HCT116 (cell line): Measurements from ENCODE around the gene HIVEP3.

Experiments
- ATF3 ChIP-seq: IDR thresholded peaks from 2 replicates; pipeline ENCODE4 v1.6.1; 2012
- CTCF ChIP-seq, 3 experiments: fragments of 200-600 bp in 1 of 3; sonication (generic) in 1 of 3; IDR thresholded peaks in 2 of 3; conservative IDR thresholded peaks in 1 of 3; 2 replicates each; pipeline ENCODE4 v1.5.1; 2012 to 2017; ENCODE audit warnings: low read depth in 2 of 3, low read length in 2 of 3, antibody characterized with exemption in 1 of 3, borderline replicate concordance in 1 of 3, control low read depth in 1 of 3, mild to moderate bottlenecking in 1 of 3, mixed read lengths in 1 of 3, mixed run types in 1 of 3, moderate library complexity in 1 of 3; ENCODE audit not compliant: insufficient read depth in 1 of 3
- EGR1 ChIP-seq: IDR thresholded peaks from 2 replicates; pipeline ENCODE4 v1.6.1; 2012; ENCODE audit warnings: low read depth
- EZH2 ChIP-seq: fragments of 200-600 bp; sonication (generic); IDR thresholded peaks from 2 replicates; pipeline ENCODE4 v1.6.1; 2017; ENCODE audit warnings: antibody characterized with exemption, mixed run types
- EZH2phosphoT487 ChIP-seq: fragments of 200-600 bp; IDR thresholded peaks from 2 replicates; pipeline ENCODE4 v1.6.1; 2018; ENCODE audit warnings: antibody characterized with exemption, borderline replicate concordance
- FOSL1 ChIP-seq: IDR thresholded peaks from 2 replicates; pipeline ENCODE4 v1.6.1; 2012; ENCODE audit warnings: low read depth
- JUND ChIP-seq: IDR thresholded peaks from 2 replicates; pipeline ENCODE4 v1.6.1; 2012
- POLR2A ChIP-seq: IDR thresholded peaks from 2 replicates; pipeline ENCODE4 v1.7.0; 2011; ENCODE audit warnings: borderline replicate concordance; ENCODE audit not compliant: insufficient read depth, insufficient read length; ENCODE audit errors: extremely low read depth
- POLR2AphosphoS5 ChIP-seq: IDR thresholded peaks from 2 replicates; pipeline ENCODE4 v1.6.1; 2011; ENCODE audit warnings: mild to moderate bottlenecking, low read depth, low read length, moderate library complexity
- RAD21 ChIP-seq: IDR thresholded peaks from 2 replicates; pipeline ENCODE4 v1.6.1; 2012; ENCODE audit warnings: low read depth, mild to moderate bottlenecking
- REST ChIP-seq: IDR thresholded peaks from 2 replicates; pipeline ENCODE4 v1.6.1; 2012; ENCODE audit warnings: low read depth
- YY1 ChIP-seq: IDR thresholded peaks from 2 replicates; pipeline ENCODE4 v1.6.1; 2011; ENCODE audit warnings: low read length, low read depth, moderate library complexity, mild to moderate bottlenecking; ENCODE audit not compliant: insufficient replicate concordance; ENCODE audit errors: extremely low read depth
- ZFX ChIP-seq: fragments of 450-650 bp; IDR thresholded peaks from 2 replicates; pipeline ENCODE4 v1.6.1; 2017
- ZNF274 ChIP-seq: fragments of 200-500 bp; sonication (Bioruptor generic); IDR thresholded peaks from 2 replicates; pipeline ENCODE4 v1.6.1; 2014; ENCODE audit warnings: mild to moderate bottlenecking, low read depth, low read length, inconsistent platforms

GRCh38 chr1:41526956-41527561, 391.7 kb downstream of the HIVEP3 start:
- TF ChIP-seq CTCF (IDR thresholded peaks at IDR 0.05 in 2 of 3, conservative IDR thresholded peaks at IDR 0.05 in 1 of 3; ENCODE audit: borderline replicate concordance in 1 of 3, insufficient read depth in 1 of 3, low read depth in 2 of 3, low read length in 2 of 3), result no peak
- TF ChIP-seq YY1, result no peak
- no peak for TF ChIP-seq POLR2A
- no peak for TF ChIP-seq EGR1
- no peak for TF ChIP-seq POLR2AphosphoS5
- no peak for TF ChIP-seq EZH2phosphoT487
- no peak for TF ChIP-seq EZH2
- no peak for TF ChIP-seq REST
- TF ChIP-seq RAD21, result no peak
- no peak for TF ChIP-seq ZNF274
- TF ChIP-seq FOSL1, result no peak
- no peak for TF ChIP-seq ATF3
- TF ChIP-seq JUND, result no peak
- TF ChIP-seq ZFX, result no peak
